Endothelial cell (in vitro differentiated cells): ENCODE results near the gene PLEKHN1. TPM values are rescaled to one million over a fixed set of nuclear protein-coding genes. Genes with fewer than 3 reads are reported as not detected.
"Not testable (repeated sequence)": the region's sequence is repeated elsewhere in the genome, so short reads cannot be mapped to it uniquely, and the experiment has no call there.

Experiments
- DNase-seq: peaks from one replicate; pipeline ENCODE4 v3.0.0; 2021; ENCODE audit warnings: low spot score
- H3K27ac Mint-ChIP-seq: one replicate; pipeline ENCODE4 v1.8.0; 2021; ENCODE audit warnings: mixed read lengths, inconsistent platforms; ENCODE audit not compliant: unreplicated experiment
- H3K27me3 Mint-ChIP-seq: one replicate; pipeline ENCODE4 v1.8.0; 2021; ENCODE audit warnings: mild to moderate bottlenecking, moderate library complexity, mixed read lengths, inconsistent platforms; ENCODE audit not compliant: unreplicated experiment
- H3K36me3 Mint-ChIP-seq: one replicate; pipeline ENCODE4 v1.8.0; 2021; ENCODE audit warnings: mild to moderate bottlenecking, low read depth, mixed read lengths, inconsistent platforms; ENCODE audit not compliant: unreplicated experiment
- H3K4me1 Mint-ChIP-seq: one replicate; pipeline ENCODE4 v1.8.0; 2021; ENCODE audit warnings: mild to moderate bottlenecking, mixed read lengths, inconsistent platforms; ENCODE audit not compliant: unreplicated experiment
- H3K4me3 Mint-ChIP-seq: one replicate; pipeline ENCODE4 v1.8.0; 2021; ENCODE audit warnings: mild to moderate bottlenecking, mixed read lengths, inconsistent platforms; ENCODE audit not compliant: unreplicated experiment
- H3K9me3 Mint-ChIP-seq: one replicate; pipeline ENCODE4 v1.8.0; 2021; ENCODE audit warnings: mixed read lengths, inconsistent platforms; ENCODE audit not compliant: unreplicated experiment
- CTCF ChIP-seq: fragments of 200-600 bp; sonication (generic); IDR thresholded peaks from one replicate; pipeline ENCODE4 v1.5.0; 2021; ENCODE audit warnings: antibody characterized with exemption; ENCODE audit not compliant: unreplicated experiment
- total RNA-seq: library from RNA; stranded (reverse); fragmentation: NEBNext Ultra II Directional; extraction: Animal tissue kit (Norgen Biotek cat#: 25700); gene quantifications from one replicate; pipeline ENCODE4 v1.2.1, GENCODE V29; 2021; ENCODE audit not compliant: unreplicated experiment

PLEKHN1 gene
- total RNA-seq, 1 donor from 2014 or later, result not detected

GRCh38 chr1:982765-983436 is 16.6 kb downstream of the PLEKHN1 start:
- peak overlapping the region; percentile 7 for H3K27ac Mint-ChIP-seq
- H3K36me3 Mint-ChIP-seq, result peaks cover 7% of the 10 kb centered on the region
- H3K27me3 Mint-ChIP-seq, result peaks cover 16% of the 10 kb centered on the region
- H3K4me3 Mint-ChIP-seq, result peak overlapping the region; percentile 13
- DNase-seq, result no peak
- no peaks in the 10 kb centered on the region for H3K9me3 Mint-ChIP-seq
- TF ChIP-seq CTCF, result no peak
- peaks cover 3% of the 10 kb centered on the region for H3K4me1 Mint-ChIP-seq

DNA sequence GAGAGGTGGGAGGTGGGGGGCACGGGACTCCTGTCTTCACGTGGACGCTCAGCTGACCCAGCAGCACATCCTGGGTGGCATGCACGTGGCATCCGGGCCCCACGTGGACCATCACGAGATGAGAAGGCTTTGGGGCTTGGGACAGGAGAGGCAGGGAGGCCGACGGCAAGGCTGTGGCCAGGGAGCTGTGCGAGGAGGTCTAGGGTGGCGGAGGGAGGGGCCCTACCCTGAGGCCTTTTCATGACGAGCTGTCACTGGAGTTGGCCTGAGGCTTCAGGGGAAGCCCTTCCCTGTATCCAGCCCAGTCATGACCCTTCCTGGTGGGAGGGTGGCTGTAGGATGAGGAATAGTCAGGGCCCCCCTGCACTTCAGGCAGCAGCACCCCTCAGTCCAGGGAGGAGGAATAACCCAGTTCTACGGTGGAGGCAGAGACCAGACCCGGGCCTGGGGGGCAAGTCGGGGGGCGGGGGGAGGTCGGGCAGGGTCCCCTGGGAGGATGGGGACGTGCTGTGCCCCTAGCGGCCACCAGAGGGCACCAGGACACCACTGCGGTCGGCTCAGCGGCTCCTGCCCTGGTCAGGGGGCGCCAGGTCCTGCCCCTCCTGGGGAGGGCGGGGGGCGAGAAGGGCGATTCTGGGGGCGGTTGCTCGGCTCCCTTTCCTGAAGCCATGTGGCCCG is 17.7 kb downstream of the PLEKHN1 start:
- peak; percentile 74 for DNase-seq
- Mint-ChIP-seq H3K4me3 (no peak overlapping the region), H3K9me3 (no peaks in the 10 kb centered on the region), H3K4me1 (no peaks in the 10 kb centered on the region), H3K27ac (no peak overlapping the region), H3K27me3 (peaks cover 18% of the 10 kb centered on the region), H3K36me3 (peaks cover 4% of the 10 kb centered on the region)
- TF ChIP-seq CTCF, result peak; percentile 88

- no peak for DNase-seq
- H3K4me1 Mint-ChIP-seq, result no peaks in the 10 kb centered on the region
- no peak overlapping the region for H3K4me3 Mint-ChIP-seq
- no peak overlapping the region for H3K27ac Mint-ChIP-seq
- H3K27me3 Mint-ChIP-seq, result peaks cover 18% of the 10 kb centered on the region
- H3K36me3 Mint-ChIP-seq, result peaks cover 4% of the 10 kb centered on the region
- no peak for TF ChIP-seq CTCF
- H3K9me3 Mint-ChIP-seq, result no peaks in the 10 kb centered on the region
These were observed 18.2 kb downstream of the PLEKHN1 start for GRCh38 chr1:984476-984814.

DNA sequence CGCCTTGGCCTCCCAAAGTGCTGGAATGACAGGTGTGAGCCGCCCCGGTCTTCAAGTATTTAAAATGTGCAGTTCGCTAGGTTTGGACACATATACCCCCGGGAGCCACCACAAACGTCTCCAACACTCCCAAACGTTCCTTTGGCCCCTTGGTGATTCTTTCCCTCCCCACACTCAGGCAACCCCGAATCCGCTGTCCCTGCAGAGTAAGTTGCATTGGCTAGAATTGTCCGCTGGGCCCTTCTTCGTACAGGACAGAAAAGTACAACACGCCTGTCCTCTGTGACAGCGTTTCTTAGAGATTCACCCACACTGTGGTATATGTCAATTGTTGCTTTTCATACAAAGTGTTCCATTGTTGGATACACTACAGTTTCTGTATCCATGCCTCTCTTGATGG is 18.8 kb downstream of the PLEKHN1 start:
- Mint-ChIP-seq H3K27me3 (peaks cover 15% of the 10 kb centered on the region), H3K27ac (no peak overlapping the region), H3K4me1 (no peaks in the 10 kb centered on the region), H3K36me3 (peaks cover 4% of the 10 kb centered on the region), H3K9me3 (no peaks in the 10 kb centered on the region), H3K4me3 (no peak overlapping the region)
- no peak for TF ChIP-seq CTCF
- no peak for DNase-seq

DNA sequence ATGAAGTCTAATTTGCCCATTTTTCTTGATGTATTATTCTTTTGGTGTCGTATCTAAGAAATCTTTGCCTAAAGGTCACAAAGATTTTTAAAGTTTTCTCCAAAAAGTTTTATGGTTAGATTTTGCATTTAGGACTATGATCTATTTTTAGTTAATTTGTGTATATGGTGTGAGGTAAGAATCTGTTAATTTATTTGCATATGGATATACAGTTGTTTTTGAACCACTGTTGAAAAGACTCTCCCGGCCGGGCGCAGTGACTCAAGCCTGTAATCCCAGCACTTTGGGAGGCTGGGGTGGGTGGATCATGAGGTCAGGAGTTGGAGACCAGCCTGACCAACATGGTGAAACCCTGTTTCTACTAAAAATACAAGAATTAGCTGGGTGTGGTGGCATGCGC is 21.8 kb downstream of the PLEKHN1 start:
- H3K9me3 Mint-ChIP-seq, H3K4me3 Mint-ChIP-seq, H3K36me3 Mint-ChIP-seq, DNase-seq, H3K4me1 Mint-ChIP-seq, H3K27ac Mint-ChIP-seq: not testable (repeated sequence)
- peaks cover 16% of the 10 kb centered on the region for H3K27me3 Mint-ChIP-seq

DNA sequence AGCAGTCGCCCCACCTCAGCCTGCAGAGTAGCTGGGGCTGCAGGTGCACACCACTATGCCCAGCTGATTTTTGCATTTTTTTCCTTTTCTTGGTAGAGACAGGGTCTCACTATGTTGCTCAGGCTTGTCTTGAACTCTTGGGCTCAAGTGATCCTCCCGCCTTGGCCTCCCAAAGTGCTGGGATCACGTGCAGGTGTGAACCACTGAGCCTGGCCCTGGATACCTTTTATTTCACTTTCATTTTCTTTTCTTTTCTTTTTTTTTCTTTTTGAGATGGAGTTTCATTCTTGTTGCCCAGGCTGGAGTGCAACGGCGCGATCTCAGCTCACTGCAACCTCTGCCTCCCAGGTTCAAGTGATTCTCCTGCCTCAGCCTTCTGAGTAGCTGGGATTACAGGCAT is 25.0 kb downstream of the PLEKHN1 start:
- not testable (repeated sequence) for H3K4me3 Mint-ChIP-seq, H3K27ac Mint-ChIP-seq, H3K4me1 Mint-ChIP-seq, DNase-seq, H3K9me3 Mint-ChIP-seq
- Mint-ChIP-seq H3K27me3 (peaks cover 24% of the 10 kb centered on the region), H3K36me3 (peaks cover 14% of the 10 kb centered on the region)
